Activated T-cell treated with anti-CD3 and anti-CD28 coated beads for 24 hours (primary cell): ENCODE data around the gene USP15.

ENCODE experiments used
- DNase-seq: peaks from one replicate; pipeline ENCODE4 v3.0.0-alpha.2; 2020; ENCODE audit warnings: low read depth

Gene USP15

GRCh38 chr12:62259993-62260732, at the start of gene USP15:
USP15 (plus strand) TSS chr12:62260404; CDS start chr12:62260415, 11 bp downstream.
- peak; percentile 94 for DNase-seq

GRCh38 chr12:62210422-62210821, 49.8 kb upstream of the USP15 start:
- peak; percentile 20 for DNase-seq

GRCh38 chr12:62211510-62211909, 48.7 kb upstream of the USP15 start:
- no peak for DNase-seq

GRCh38 chr12:62214846-62215245, 45.4 kb upstream of the USP15 start:
- DNase-seq = no peak

DNA sequence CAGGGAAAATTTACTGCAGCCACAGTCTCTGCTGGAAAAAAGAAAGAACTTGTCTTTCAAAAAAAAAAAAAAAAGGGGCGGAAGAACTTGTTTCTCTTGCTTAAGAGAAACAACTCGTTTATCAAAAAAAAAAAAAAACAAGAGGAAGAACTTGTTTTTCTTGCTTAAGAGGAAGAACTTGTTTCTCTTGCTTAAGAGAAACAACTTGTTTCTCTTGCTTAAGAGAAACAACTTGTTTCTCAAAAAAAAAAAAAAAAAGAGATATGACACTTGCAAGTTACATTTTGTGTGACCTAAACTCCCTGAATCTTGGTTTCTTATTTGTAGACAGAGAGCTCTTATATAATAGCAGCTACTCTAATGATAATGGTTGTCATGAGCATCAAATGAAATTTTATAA, 44.7 kb upstream of the USP15 start:
- no peak for DNase-seq

DNA sequence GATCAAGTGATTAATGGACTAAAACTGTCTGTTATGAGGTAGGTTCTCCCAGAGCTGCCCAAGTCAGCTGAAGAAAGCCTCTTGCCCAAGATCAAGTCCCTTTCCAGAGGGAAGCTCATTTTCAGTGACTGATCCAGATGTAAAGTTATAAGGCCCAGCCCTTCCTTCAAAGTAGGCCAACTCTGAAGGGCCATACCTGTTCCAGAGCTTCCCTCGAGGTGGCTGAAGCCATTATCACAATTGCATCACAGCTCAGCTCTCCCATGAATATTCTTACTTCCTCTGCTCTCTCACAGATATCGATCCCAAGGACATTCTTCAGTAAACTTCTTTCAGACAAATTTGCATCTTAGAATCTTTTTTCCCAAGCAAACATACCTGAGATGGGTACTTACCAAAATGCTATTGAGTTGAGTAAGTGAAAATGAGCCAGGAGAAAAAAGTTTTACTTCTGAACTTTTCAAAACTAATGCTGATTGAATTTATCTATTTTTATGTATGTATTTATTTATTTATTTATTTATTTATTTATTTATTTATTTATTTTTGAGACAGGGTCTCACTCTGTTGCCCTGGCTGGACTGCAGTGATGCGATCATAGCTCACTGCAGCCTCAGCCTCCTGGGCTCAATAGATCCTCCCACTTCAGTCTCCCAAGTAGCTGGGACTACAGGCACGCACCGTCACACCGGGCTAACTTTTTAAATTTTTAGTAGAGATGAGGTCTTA, 42.6 kb upstream of the USP15 start:
- no peak for DNase-seq

GRCh38 chr12:62221107-62221506, 39.1 kb upstream of the USP15 start:
- no peak for DNase-seq

GRCh38 chr12:62224601-62225000, 35.6 kb upstream of the USP15 start:
- DNase-seq = no peak

- DNase-seq = no peak
These were observed 33.1 kb upstream of the USP15 start for GRCh38 chr12:62227091-62227490.

DNA sequence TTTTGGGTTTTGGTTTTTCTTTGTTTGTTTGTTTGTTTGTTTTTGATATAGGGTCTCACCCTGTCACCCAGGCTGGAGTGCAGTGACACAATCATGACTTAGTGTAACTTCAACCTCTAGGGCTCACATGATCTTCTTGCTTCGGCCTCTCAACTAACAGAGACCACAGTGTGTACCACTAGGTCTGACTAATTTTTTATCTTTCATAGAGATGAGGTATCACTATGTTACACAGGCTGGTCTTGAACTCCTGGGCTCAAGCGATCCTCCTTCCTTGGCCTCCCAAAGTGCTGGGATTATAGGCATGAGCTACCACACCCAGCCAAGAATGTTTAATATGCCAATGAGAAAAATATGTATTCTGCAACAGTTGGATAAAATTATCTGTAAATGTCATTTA, 29.6 kb upstream of the USP15 start:
- no peak for DNase-seq

GRCh38 chr12:62232143-62232729, 28.0 kb upstream of the USP15 start:
- no peak for DNase-seq

GRCh38 chr12:62233805-62234204, 26.4 kb upstream of the USP15 start:
- no peak for DNase-seq

- no peak for DNase-seq
These were observed 20.6 kb upstream of the USP15 start for GRCh38 chr12:62239571-62239970.

DNA sequence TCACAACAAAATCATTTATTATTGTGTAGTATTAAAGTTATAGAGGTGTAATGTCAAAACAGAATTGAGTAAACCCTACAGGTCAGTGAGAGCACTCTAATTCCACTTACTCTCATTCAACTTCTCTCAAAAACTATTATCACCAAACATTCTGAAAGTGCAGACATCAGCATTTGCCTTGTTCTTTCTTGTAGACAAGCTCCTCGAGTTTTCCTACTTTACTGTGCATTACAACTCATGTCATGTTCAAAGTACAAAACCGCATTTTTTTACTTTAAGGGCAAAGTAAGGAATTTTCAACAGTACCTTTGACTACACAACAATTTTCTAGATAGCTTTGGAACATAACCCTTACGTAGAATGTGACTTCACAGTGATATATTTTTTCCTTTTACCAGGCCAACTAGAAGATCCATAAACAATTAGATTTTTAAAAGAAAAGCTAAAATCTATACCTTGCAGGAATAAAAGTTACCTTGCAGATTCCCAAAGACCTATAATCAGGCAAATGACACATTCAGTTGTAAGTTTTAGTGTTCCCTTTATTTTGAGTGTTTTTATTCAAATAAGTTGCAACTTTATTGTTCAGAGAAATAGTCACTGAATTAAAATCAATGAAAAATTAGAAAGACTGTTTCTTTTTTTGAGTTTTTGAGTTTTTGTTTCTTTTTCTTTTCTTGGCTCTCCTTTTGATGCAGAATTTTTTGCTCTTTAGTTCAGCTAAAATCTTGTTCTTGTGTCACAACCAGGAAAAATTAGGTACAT, 12.7 kb upstream of the USP15 start:
- no peak for DNase-seq

- DNase-seq = no peak
These were observed 11.3 kb upstream of the USP15 start for GRCh38 chr12:62248873-62249272.

DNA sequence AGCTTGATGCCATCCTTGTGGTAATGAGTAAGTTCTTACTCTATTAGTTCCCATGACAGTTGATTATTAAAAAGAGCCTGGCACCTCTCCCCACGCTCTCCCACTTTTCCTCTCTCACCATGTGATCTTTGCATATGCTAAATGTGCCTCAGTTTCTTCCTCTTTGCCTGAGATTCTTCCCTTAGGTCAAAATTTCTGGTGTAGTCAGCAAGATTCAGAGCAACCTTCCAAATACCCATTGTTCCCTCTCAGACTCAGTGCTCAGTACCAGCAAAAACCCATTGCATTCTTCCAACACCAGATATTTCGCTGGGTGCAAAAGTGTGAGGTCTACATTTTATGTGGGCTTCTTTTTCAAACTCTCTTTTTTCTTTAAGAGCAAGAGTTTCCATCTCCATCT, 10.8 kb upstream of the USP15 start:
- no peak for DNase-seq

DNA sequence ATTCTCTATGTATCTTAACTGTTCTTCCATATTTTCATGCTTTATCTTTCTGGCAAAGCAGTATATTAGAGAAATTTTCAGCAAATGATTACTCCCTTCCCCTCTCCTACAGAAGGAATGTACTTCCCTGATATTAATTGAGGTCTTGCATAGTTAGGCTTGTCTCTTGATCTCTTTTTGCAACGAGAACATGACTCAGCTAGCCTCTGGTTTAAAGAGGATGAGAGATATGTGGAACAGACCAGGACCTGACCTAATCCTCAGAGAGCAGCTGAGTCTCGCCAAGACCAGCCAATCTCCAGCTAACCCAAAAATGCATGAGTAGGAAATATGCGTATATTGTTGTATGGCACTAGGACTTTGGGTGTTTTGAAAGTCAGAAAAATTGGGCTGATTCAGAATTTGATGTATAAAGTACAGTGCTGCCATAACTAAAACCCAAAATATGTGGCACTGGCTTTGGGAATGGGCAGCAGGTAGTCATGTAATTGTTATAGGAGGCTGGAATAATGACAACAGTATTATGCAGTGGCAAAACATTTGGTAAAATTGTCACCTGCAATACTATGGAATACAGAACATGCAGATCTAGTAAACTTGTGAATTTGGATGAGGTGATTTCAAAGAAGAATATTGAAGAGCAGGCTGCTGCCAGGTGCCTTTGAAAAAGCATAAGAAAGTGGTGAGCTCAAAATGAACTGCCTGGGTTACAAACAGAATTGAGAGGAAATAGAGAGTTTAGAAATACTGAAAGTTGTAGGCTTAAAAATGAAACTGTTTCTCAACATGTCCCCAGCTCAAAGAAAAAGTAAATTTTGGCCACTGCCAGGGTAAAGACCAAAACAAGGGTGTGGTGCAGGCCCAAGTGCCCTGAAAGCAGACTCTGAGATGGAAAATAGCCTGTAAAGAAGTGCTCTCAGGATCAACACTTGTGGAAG, 9.3 kb upstream of the USP15 start:
- no peak for DNase-seq

- no peak for DNase-seq
These were observed 8.6 kb upstream of the USP15 start for GRCh38 chr12:62251609-62251958.

DNA sequence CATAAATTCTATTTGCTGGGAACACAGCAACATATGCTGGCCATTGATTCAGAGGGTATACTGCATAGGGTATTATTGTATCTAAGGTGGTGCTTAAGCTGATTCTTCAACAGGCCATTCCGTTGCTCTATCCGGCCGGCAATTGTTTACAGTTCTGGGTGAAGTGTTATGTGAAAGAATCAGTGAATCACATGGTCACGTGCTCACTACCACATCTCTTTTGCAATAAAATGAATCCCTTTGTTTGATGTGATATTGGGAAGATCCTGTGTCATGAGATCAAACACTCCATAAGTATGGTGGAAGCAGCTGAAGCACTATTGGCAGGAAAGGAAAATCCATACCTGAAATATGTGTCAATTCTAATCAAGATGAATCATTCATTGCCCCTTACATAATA, 7.6 kb upstream of the USP15 start:
- no peak for DNase-seq

DNA sequence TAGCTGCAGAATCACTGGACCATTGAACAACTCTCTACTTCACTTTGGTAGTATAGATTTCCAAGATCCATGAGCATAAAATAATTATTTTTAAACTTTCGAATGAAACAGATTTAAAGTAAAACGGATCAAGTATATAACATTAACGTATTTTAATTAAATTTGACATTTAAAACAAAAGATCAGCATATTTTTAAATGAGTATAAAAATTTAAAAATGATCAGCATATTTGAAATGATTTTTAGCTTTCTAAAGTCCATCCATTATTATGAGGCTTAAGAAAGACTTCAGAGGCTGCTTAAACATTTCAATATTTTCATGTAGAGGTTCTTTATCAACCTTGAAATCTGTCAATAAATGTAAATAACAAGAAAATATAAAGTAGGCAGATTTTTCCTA, 5.2 kb upstream of the USP15 start:
- DNase-seq = no peak

- peak; percentile 48 for DNase-seq
These were observed 3.7 kb upstream of the USP15 start for GRCh38 chr12:62256408-62257096.
